Tibial nerve (tissue), 4 donors: ENCODE data around the gene ARHGAP15. TPM values are rescaled to one million over a fixed set of nuclear protein-coding genes. Genes with fewer than 3 reads are reported as not detected.

ENCODE experiments used
- DNase-seq, 2 donors: peaks; one replicate each; pipeline ENCODE4 v3.0.0-alpha.2; 2019; ENCODE audit warnings: low spot score in 2 of 2
- H3K27ac ChIP-seq, 4 donors: fragments of 200-600 bp; sonication (generic) in 3 of 4; one replicate each; pipeline ENCODE4 v1.5.1; 2017 to 2019; ENCODE audit warnings: mild to moderate bottlenecking in 1 of 4
- H3K27me3 ChIP-seq, 2 donors: fragments of 200-600 bp; sonication (generic) in 1 of 2; one replicate each; pipeline versions ENCODE4 v1.5.1 to v1.6.0; 2017 to 2019
- H3K36me3 ChIP-seq, 3 donors: fragments of 200-600 bp; sonication (generic); one replicate each; pipeline ENCODE4 v1.5.1; 2018 to 2019
- H3K4me1 ChIP-seq, 4 donors: fragments of 200-600 bp; sonication (generic) in 3 of 4; one replicate each; pipeline ENCODE4 v1.5.1; 2017 to 2019
- H3K4me3 ChIP-seq, 4 donors: fragments of 200-600 bp; sonication (generic) in 3 of 4; one replicate each; pipeline ENCODE4 v1.5.1; 2017 to 2019; ENCODE audit warnings: mild to moderate bottlenecking in 1 of 4, moderate library complexity in 1 of 4
- H3K9me3 ChIP-seq, 4 donors: fragments of 200-600 bp; sonication (generic) in 3 of 4; one replicate each; pipeline ENCODE4 v1.5.1; 2017 to 2019
- CTCF ChIP-seq, 5 experiments: fragments of 200-600 bp in 3 of 5; fragments of 450-650 bp in 2 of 5; sonication (generic) in 3 of 5; IDR thresholded peaks; one replicate each; pipeline ENCODE4 v1.5.1; 2016 to 2019; ENCODE audit warnings: antibody characterized with exemption in 5 of 5, mild to moderate bottlenecking in 3 of 5, moderate library complexity in 2 of 5
- EP300 ChIP-seq, 2 donors: sonication (generic); formaldehyde crosslinking; IDR thresholded peaks; one replicate each; pipeline ENCODE4 v1.6.1; 2017; ENCODE audit warnings: antibody characterized with exemption in 2 of 2, mild to moderate bottlenecking in 1 of 2
- POLR2A ChIP-seq, 2 donors: fragments of 450-650 bp; IDR thresholded peaks; one replicate each; pipeline ENCODE4 v1.6.1; 2017; ENCODE audit warnings: antibody characterized with exemption in 2 of 2, mild to moderate bottlenecking in 2 of 2, moderate library complexity in 2 of 2
- WGBS, 2 donors: methylation state at CpG; one replicate each; pipeline ENCODE4 v1.1.5; 2018; 5-methylcytosine and 5-hydroxymethylcytosine counted together
- total RNA-seq, 4 donors: library from RNA; depleted of rRNA; stranded (reverse); fragments of >200 nt; gene quantifications; one replicate each; pipeline ENCODE4 v1.1.0, GENCODE V29; 2016

The ARHGAP15 gene
- total RNA-seq, 4 donors from 2014 or later, result 22.6 to 47.4 (median 35.9) TPM

- no peaks in the 10 kb centered on the region for H3K36me3 ChIP-seq
- peak overlapping the region in 1 of 4 donors; percentile 2 for H3K4me3 ChIP-seq
- H3K27me3 ChIP-seq, result no peaks in the 10 kb centered on the region
- DNase-seq, result no peak
- no peak overlapping the region for H3K27ac ChIP-seq
- no peaks in the 10 kb centered on the region for H3K4me1 ChIP-seq
- 63 to 67% methylated on average over 9 of the region's 9 CpGs for WGBS, 2 donors
- H3K9me3 ChIP-seq, result no peaks in the 10 kb centered on the region
- TF ChIP-seq EP300 (IDR thresholded peaks at IDR 0.05), result no peak
- no peak for TF ChIP-seq CTCF (IDR thresholded peaks at IDR 0.05)
- no peak for TF ChIP-seq POLR2A (IDR thresholded peaks at IDR 0.05)
Observed at GRCh38 chr2:143333168-143333791, 204.1 kb downstream of the ARHGAP15 start.

- DNase-seq, result no peak
- Histone ChIP-seq H3K4me3 (no peak overlapping the region), H3K27ac (no peak overlapping the region), H3K4me1 (no peaks in the 10 kb centered on the region), H3K27me3 (no peaks in the 10 kb centered on the region), H3K36me3 (no peaks in the 10 kb centered on the region), H3K9me3 (no peaks in the 10 kb centered on the region)
- no peak for TF ChIP-seq POLR2A (IDR thresholded peaks at IDR 0.05)
- no peak for TF ChIP-seq CTCF (IDR thresholded peaks at IDR 0.05)
- TF ChIP-seq EP300 (IDR thresholded peaks at IDR 0.05), result no peak
- WGBS, 2 donors, result 69 to 75% methylated on average over 1 of the region's 1 CpG
Observed at GRCh38 chr2:143333847-143334246, 204.6 kb downstream of the ARHGAP15 start.

- WGBS, 2 donors, result 63 to 64% methylated on average over 4 of the region's 4 CpGs
- TF ChIP-seq EP300 (IDR thresholded peaks at IDR 0.05), result no peak
- no peak for TF ChIP-seq POLR2A (IDR thresholded peaks at IDR 0.05)
- no peak for TF ChIP-seq CTCF (IDR thresholded peaks at IDR 0.05)
Observed at GRCh38 chr2:143334837-143335236, 205.6 kb downstream of the ARHGAP15 start.

GRCh38 chr2:143336719-143337210, 207.5 kb downstream of the ARHGAP15 start:
- DNase-seq, result no peak
- 89 to 93% methylated on average over 1 of the region's 1 CpG for WGBS, 2 donors
- Histone ChIP-seq H3K4me1 (no peaks in the 10 kb centered on the region), H3K27me3 (no peaks in the 10 kb centered on the region), H3K9me3 (no peaks in the 10 kb centered on the region), H3K27ac (no peak overlapping the region), H3K36me3 (no peaks in the 10 kb centered on the region), H3K4me3 (no peak overlapping the region)
- TF ChIP-seq POLR2A (IDR thresholded peaks at IDR 0.05) (no peak), CTCF (IDR thresholded peaks at IDR 0.05) (no peak), EP300 (IDR thresholded peaks at IDR 0.05) (no peak)

More at GRCh38 chr2:143334837-143335236, 205.6 kb downstream of the ARHGAP15 start:
- Histone ChIP-seq H3K36me3 (no peaks in the 10 kb centered on the region), H3K27ac (no peak overlapping the region), H3K27me3 (no peaks in the 10 kb centered on the region), H3K4me1 (no peaks in the 10 kb centered on the region), H3K4me3 (no peak overlapping the region), H3K9me3 (no peaks in the 10 kb centered on the region)
- DNase-seq, result no peak

GRCh38 chr2:143341478-143341877, 212.3 kb downstream of the ARHGAP15 start:
- no peak overlapping the region for H3K4me3 ChIP-seq
- DNase-seq, result no peak
- TF ChIP-seq POLR2A (IDR thresholded peaks at IDR 0.05), result no peak
- TF ChIP-seq EP300 (IDR thresholded peaks at IDR 0.05), result no peak
- no peak for TF ChIP-seq CTCF (IDR thresholded peaks at IDR 0.05)
- H3K27me3 ChIP-seq, result no peaks in the 10 kb centered on the region
- WGBS, 2 donors, result 94 to 96% methylated on average over 2 of the region's 2 CpGs
- peaks cover 0 to 8% (median 3%) of the 10 kb centered on the region in 4 donors for H3K4me1 ChIP-seq
- H3K36me3 ChIP-seq, result no peaks in the 10 kb centered on the region
- H3K27ac ChIP-seq, result no peak overlapping the region
- H3K9me3 ChIP-seq, result no peaks in the 10 kb centered on the region
